Transverse colon (tissue), 4 donors: ENCODE measurements around the gene CDHR1. TPM values are rescaled to one million over a fixed set of nuclear protein-coding genes. Genes with fewer than 3 reads are reported as not detected.

ENCODE experiments used
- DNase-seq: peaks from one replicate; pipeline ENCODE4 v3.0.0-alpha.2; 2019
- H3K27ac ChIP-seq, 4 donors: fragments of 200-600 bp; sonication (generic); 2 replicates each; pipeline ENCODE4 v1.5.1; 2016 to 2018; ENCODE audit warnings: inconsistent platforms in 4 of 4
- H3K27me3 ChIP-seq: fragments of 200-600 bp; sonication (generic); 2 replicates; pipeline ENCODE4 v1.5.1; 2017; ENCODE audit warnings: inconsistent platforms
- H3K36me3 ChIP-seq, 4 donors: fragments of 200-600 bp; sonication (generic); 2 replicates each; pipeline ENCODE4 v1.5.1; 2017 to 2019; ENCODE audit warnings: inconsistent platforms in 4 of 4
- H3K4me1 ChIP-seq, 4 donors: fragments of 200-600 bp; sonication (generic); 2 replicates each; pipeline ENCODE4 v1.5.1; 2017 to 2020; ENCODE audit warnings: inconsistent platforms in 4 of 4
- H3K4me3 ChIP-seq, 4 donors: fragments of 200-600 bp; sonication (generic); 1 replicate in 1 of 4; 2 replicates in 3 of 4; pipeline versions ENCODE4 v1.5.1 to v1.6.1; 2017 to 2019; ENCODE audit warnings: inconsistent platforms in 4 of 4
- H3K9me3 ChIP-seq, 2 donors: fragments of 200-600 bp; sonication (generic); 2 replicates each; pipeline ENCODE4 v1.5.1; 2017 to 2019; ENCODE audit warnings: inconsistent platforms in 2 of 2
- CTCF ChIP-seq, 5 experiments: fragments of 200-600 bp in 3 of 5; fragments of 450-650 bp in 2 of 5; sonication (generic) in 3 of 5; IDR thresholded peaks; 1 replicate in 2 of 5; 2 replicates in 3 of 5; pipeline ENCODE4 v1.5.1; 2016 to 2017; ENCODE audit warnings: antibody characterized with exemption in 5 of 5, inconsistent platforms in 3 of 5, mild to moderate bottlenecking in 2 of 5, moderate library complexity in 1 of 5
- EP300 ChIP-seq: sonication (generic); formaldehyde crosslinking; IDR thresholded peaks from one replicate; pipeline ENCODE4 v1.6.1; 2017; ENCODE audit warnings: antibody characterized with exemption, low read depth
- POLR2A ChIP-seq: fragments of 450-650 bp; IDR thresholded peaks from one replicate; pipeline ENCODE4 v1.6.1; 2016; ENCODE audit warnings: antibody characterized with exemption, mild to moderate bottlenecking, moderate library complexity
- POLR2AphosphoS5 ChIP-seq, 3 donors: sonication (generic); formaldehyde crosslinking; IDR thresholded peaks; one replicate each; pipeline ENCODE4 v1.6.1; 2016; ENCODE audit warnings: antibody characterized with exemption in 3 of 3
- WGBS, 2 donors: methylation state at CpG; one replicate each; pipeline ENCODE4 v1.1.5; 2018; ENCODE audit warnings: low coverage in 1 of 2; 5-methylcytosine and 5-hydroxymethylcytosine counted together
- in situ Hi-C, 4 donors: fragments of 200-750 bp; cut with MboI; loops; one replicate each; pipeline versions ENCODE4 v1.15.0 to v1.15.1; 2017; ENCODE audit warnings: low sequenced_read_pairs in 3 of 4, low pct_ligation_motif_present in 1 of 4, low pct_unique_long_range_greater_than_20kb in 1 of 4
- intact Hi-C: fragments of 100-400 bp; cut with DNase I; formaldehyde crosslinking; loops from one replicate; pipeline ENCODE4 v1.15.1; 2023; ENCODE audit warnings: low total_unique reads
- total RNA-seq, 4 donors: library from RNA; depleted of rRNA; stranded (reverse); fragments of >200 nt; gene quantifications; one replicate each; pipeline ENCODE4 v1.1.0, GENCODE V29; 2016

The CDHR1 gene
- total RNA-seq, 4 donors from 2014 or later, result 42.1 to 110 (median 75.5) TPM

GRCh38 chr10:84205049-84205852, 10.9 kb downstream of the CDHR1 start:
- no peaks in the 10 kb centered on the region for H3K27me3 ChIP-seq
- intact Hi-C loops, result no loop called here

GRCh38 chr10:84205853-84206525, 11.7 kb downstream of the CDHR1 start:
- TF ChIP-seq POLR2AphosphoS5 (IDR thresholded peaks at IDR 0.05) (no peak), CTCF (IDR thresholded peaks at IDR 0.05) (peak in 1 of 5 experiments; percentile 6), POLR2A (no peak), EP300 (no peak)
- H3K36me3 ChIP-seq, result no peaks in the 10 kb centered on the region
- H3K27ac ChIP-seq, result no peak overlapping the region
- no peak overlapping the region for H3K4me3 ChIP-seq
- in situ Hi-C loops (loop anchor here in 3 of 4 donors (5.0 to 10.0 kb wide), 2 partner anchors 59 to 61 kb away; no protein-coding TSS in a partner anchor), intact Hi-C loops (no loop called here)
- no peaks in the 10 kb centered on the region for H3K9me3 ChIP-seq
- 62 to 66% methylated on average over 2 to 6 of the region's 6 CpGs for WGBS, 2 donors
- DNase-seq, result no peak
- no peaks in the 10 kb centered on the region for H3K27me3 ChIP-seq
- H3K4me1 ChIP-seq, result peaks cover 0 to 11% (median 9%) of the 10 kb centered on the region in 4 donors

More at GRCh38 chr10:84205049-84205852, 10.9 kb downstream of the CDHR1 start:
- 15 to 28% methylated on average over 3 to 8 of the region's 8 CpGs for WGBS, 2 donors
- in situ Hi-C loops, result loop anchor here in 3 of 4 donors (5.0 to 10.0 kb wide), 2 partner anchors 58 to 60 kb away; no protein-coding TSS in a partner anchor
- Histone ChIP-seq H3K4me1 (peaks cover 3 to 18% (median 11%) of the 10 kb centered on the region in 4 donors), H3K36me3 (no peaks in the 10 kb centered on the region), H3K9me3 (no peaks in the 10 kb centered on the region), H3K4me3 (no peak overlapping the region), H3K27ac (no peak overlapping the region)
- peak; percentile 71 to 87 (median 85) for TF ChIP-seq CTCF (IDR thresholded peaks at IDR 0.05)
- TF ChIP-seq POLR2A, result no peak
- no peak for TF ChIP-seq POLR2AphosphoS5 (IDR thresholded peaks at IDR 0.05)
- no peak for TF ChIP-seq EP300
- peak; percentile 81 for DNase-seq

GRCh38 chr10:84208023-84208422, 13.7 kb downstream of the CDHR1 start:
- in situ Hi-C loops, result loop anchor here in 3 of 4 donors (5.0 to 10.0 kb wide), 2 partner anchors 61 to 63 kb away; no protein-coding TSS in a partner anchor

More at GRCh38 chr10:84208023-84208422, 13.7 kb downstream of the CDHR1 start:
- no peak for TF ChIP-seq CTCF (IDR thresholded peaks at IDR 0.05)
- no peak for TF ChIP-seq EP300
- TF ChIP-seq POLR2A, result no peak
- no peak for TF ChIP-seq POLR2AphosphoS5 (IDR thresholded peaks at IDR 0.05)
- 90 to 95% methylated on average over 4 to 8 of the region's 10 CpGs for WGBS, 2 donors
- H3K27ac ChIP-seq, result no peak overlapping the region
- H3K36me3 ChIP-seq, result no peaks in the 10 kb centered on the region
- no peaks in the 10 kb centered on the region for H3K9me3 ChIP-seq
- H3K4me1 ChIP-seq, result no peaks in the 10 kb centered on the region
- intact Hi-C loops, result no loop called here
- H3K4me3 ChIP-seq, result no peak overlapping the region
- no peaks in the 10 kb centered on the region for H3K27me3 ChIP-seq
- DNase-seq, result no peak
